Mesodermal cell (in vitro differentiated cells): ENCODE results near the gene DPY19L1.
"Not testable (repeated sequence)": the region's sequence is repeated elsewhere in the genome, so short reads cannot be mapped to it uniquely, and the experiment has no call there.

Source experiments
- H3K27ac ChIP-seq: 2 replicates; pipeline ENCODE4 v1.7.0; 2013; ENCODE audit warnings: mild to moderate bottlenecking, low read depth, low read length, moderate library complexity; ENCODE audit not compliant: severe bottlenecking
- H3K36me3 ChIP-seq: 2 replicates; pipeline ENCODE4 v1.7.1; 2013; ENCODE audit warnings: mild to moderate bottlenecking, low read length, moderate library complexity; ENCODE audit not compliant: control insufficient read depth, insufficient read depth
- H3K4me1 ChIP-seq: one replicate; pipeline ENCODE4 v1.7.1; 2013; ENCODE audit warnings: mild to moderate bottlenecking, low read length; ENCODE audit not compliant: insufficient read depth, control insufficient read depth, poor library complexity, severe bottlenecking
- H3K4me3 ChIP-seq: 2 replicates; pipeline ENCODE4 v1.7.0; 2013; ENCODE audit warnings: low read length, control low read depth, mild to moderate bottlenecking; ENCODE audit not compliant: insufficient read depth, poor library complexity, severe bottlenecking; ENCODE audit errors: extremely low read depth
- H3K9me3 ChIP-seq: 2 replicates; pipeline ENCODE4 v1.7.1; 2013; ENCODE audit warnings: mild to moderate bottlenecking, low read length, moderate library complexity; ENCODE audit not compliant: control insufficient read depth
- WGBS, 2 experiments: methylation state at CpG; one replicate each; pipeline ENCODE4 v1.1.5; 2013; ENCODE audit warnings: missing lambda C conversion rate in 2 of 2; ENCODE audit not compliant: insufficient coverage in 2 of 2; 5-methylcytosine and 5-hydroxymethylcytosine counted together

Gene DPY19L1

DNA sequence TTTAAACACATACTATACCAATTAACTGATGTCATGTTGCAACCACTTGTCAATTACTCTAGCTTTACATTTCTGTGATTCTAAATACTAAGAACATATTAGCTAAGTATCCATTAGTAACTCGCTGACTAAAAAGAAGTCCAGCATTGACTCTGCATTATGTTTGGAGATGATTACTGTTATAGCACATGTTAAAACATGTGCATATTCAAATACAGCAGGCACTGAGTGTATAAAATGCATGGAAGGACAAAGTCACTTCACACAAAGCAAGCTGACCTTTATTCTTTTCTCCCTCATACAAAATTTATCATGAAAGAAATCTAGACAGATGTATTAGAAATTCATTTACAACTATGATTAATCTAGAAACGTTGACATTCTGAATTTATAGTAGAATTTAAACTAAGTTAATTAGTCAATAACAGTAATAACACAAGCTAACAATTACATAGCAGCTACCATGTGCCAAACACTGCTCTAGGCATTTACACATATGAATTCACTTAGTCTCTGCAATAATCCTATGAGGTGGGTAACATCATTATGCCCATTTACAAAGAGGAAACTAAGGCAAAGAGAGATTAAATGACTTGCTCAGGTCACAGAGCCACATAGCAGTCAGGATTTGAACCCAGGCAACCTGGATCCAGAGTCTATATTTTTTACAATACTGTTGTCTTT lies 48.7 kb downstream of the DPY19L1 start:
- H3K4me1 ChIP-seq, H3K4me3 ChIP-seq, H3K36me3 ChIP-seq, H3K9me3 ChIP-seq, H3K27ac ChIP-seq: not testable (repeated sequence)
- WGBS, 2 experiments: no CpG with 5 or more reads among the region's 2 CpGs

- not testable (repeated sequence) for H3K27ac ChIP-seq, H3K4me1 ChIP-seq, H3K4me3 ChIP-seq, H3K9me3 ChIP-seq, H3K36me3 ChIP-seq
- 94% methylated on average over 2 of the region's 3 CpGs; no CpG with 5 or more reads in 1 of the 2 experiments for WGBS, 2 experiments
Observed at GRCh38 chr7:34985155-34985554, 52.1 kb downstream of the DPY19L1 start.

DNA sequence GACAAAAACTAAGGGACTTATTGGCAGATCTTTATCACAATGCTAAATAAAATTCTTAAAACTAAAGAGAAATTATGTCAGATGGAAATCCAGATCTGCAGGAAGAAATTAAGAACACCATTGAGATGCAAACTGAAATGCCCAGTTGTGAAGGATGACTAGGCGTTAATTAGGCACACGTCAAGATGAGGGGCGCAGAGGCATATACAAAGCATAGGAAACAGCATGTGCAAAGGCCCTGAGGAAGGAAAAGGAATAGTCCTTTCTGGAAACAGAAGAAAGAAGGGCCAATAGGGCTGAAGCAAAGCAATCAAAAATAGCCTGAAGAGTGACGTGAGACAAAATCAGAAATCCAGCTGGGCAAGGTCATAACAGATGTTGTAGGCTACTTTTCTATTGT lies 53.1 kb downstream of the DPY19L1 start:
- H3K27ac ChIP-seq, H3K4me1 ChIP-seq, H3K9me3 ChIP-seq, H3K36me3 ChIP-seq, H3K4me3 ChIP-seq: not testable (repeated sequence)
- WGBS, 2 experiments: 73 to 77% methylated on average over 3 of the region's 4 CpGs

- 89 to 96% methylated on average over 1 to 2 of the region's 3 CpGs for whole genome bisulfite sequencing, 2 experiments
Observed at GRCh38 chr7:34982371-34983019, 54.8 kb downstream of the DPY19L1 start.

DNA sequence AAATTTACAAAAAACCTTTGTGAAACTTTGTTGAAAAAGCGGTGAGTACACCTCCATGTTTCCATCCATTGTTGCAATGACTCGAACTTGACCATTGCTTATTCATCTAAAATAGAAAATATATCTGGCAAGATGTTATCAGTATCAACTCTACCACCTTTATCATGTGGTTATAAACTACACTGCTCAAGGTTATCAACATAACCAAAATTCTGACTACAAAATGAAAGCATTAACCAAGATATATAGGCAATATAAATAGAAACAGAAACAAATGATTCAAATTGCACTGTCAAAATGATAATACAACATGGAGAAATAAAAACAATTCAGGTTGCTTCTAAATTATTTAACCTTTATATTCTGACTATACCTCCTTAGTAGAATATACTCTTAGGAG lies 58.2 kb downstream of the DPY19L1 start:
- not testable (repeated sequence) for H3K4me1 ChIP-seq, H3K4me3 ChIP-seq, H3K36me3 ChIP-seq, H3K27ac ChIP-seq, H3K9me3 ChIP-seq
- WGBS, 2 experiments: no CpG with 5 or more reads among the region's 2 CpGs

More at GRCh38 chr7:34982371-34983019, 54.8 kb downstream of the DPY19L1 start:
- H3K27ac ChIP-seq: no peak overlapping the region
- no peak overlapping the region for H3K4me3 ChIP-seq
- H3K4me1 ChIP-seq: peaks cover 6% of the 10 kb centered on the region
- peaks cover 3% of the 10 kb centered on the region for H3K36me3 ChIP-seq
- H3K9me3 ChIP-seq: no peaks in the 10 kb centered on the region

- H3K36me3 ChIP-seq: peaks cover 25% of the 10 kb centered on the region
- H3K27ac ChIP-seq: no peak overlapping the region
- H3K9me3 ChIP-seq: no peaks in the 10 kb centered on the region
- H3K4me1 ChIP-seq: peaks cover 3% of the 10 kb centered on the region
- no peak overlapping the region for H3K4me3 ChIP-seq
- WGBS, 2 experiments: no CpG with 5 or more reads among the region's 3 CpGs
Observed at GRCh38 chr7:34973400-34973760, 63.9 kb downstream of the DPY19L1 start.

GRCh38 chr7:34972739-34973399 lies 64.4 kb downstream of the DPY19L1 start:
- 100% methylated on average over 1 of the region's 1 CpG for WGBS, 2 experiments
- peaks cover 25% of the 10 kb centered on the region for H3K36me3 ChIP-seq
- H3K9me3 ChIP-seq, H3K27ac ChIP-seq, H3K4me3 ChIP-seq, H3K4me1 ChIP-seq: not testable (repeated sequence)

DNA sequence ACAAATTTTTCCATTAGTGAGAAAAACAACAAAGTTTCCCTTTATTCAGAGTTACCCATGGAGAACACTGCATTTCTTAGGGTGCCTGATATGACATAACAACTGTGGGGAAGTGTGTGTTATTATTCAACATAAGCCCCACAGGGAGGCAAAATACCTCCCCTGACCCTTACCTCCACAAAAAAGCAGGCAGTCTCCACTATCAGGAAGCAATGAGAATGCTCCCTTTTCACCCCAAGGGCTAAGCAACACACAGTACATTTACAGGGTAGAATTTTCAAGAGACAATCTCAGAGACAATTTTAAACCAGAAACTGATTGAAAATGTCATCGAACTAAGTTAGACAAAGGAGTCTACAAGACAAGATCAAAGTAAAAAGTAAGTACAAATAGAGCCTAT lies 69.5 kb downstream of the DPY19L1 start:
- H3K36me3 ChIP-seq: peaks cover 28% of the 10 kb centered on the region
- not testable (repeated sequence) for H3K27ac ChIP-seq, H3K4me3 ChIP-seq, H3K9me3 ChIP-seq, H3K4me1 ChIP-seq
- no CpG with 5 or more reads among the region's 1 CpG for WGBS, 2 experiments

- WGBS, 2 experiments: 90% methylated on average over 2 of the region's 3 CpGs
- not testable (repeated sequence) for H3K4me3 ChIP-seq, H3K9me3 ChIP-seq, H3K27ac ChIP-seq, H3K4me1 ChIP-seq
- H3K36me3 ChIP-seq: peaks cover 21% of the 10 kb centered on the region
Observed at GRCh38 chr7:34966504-34966903, 70.8 kb downstream of the DPY19L1 start.

- no peaks in the 10 kb centered on the region for H3K4me1 ChIP-seq
- no CpG with 5 or more reads among the region's 1 CpG for WGBS, 2 experiments
- no peak overlapping the region for H3K4me3 ChIP-seq
- no peaks in the 10 kb centered on the region for H3K9me3 ChIP-seq
- H3K27ac ChIP-seq: no peak overlapping the region
- H3K36me3 ChIP-seq: peaks cover 13% of the 10 kb centered on the region
Observed at GRCh38 chr7:34958021-34958420, 79.3 kb downstream of the DPY19L1 start.

- H3K4me3 ChIP-seq: no peak overlapping the region
- H3K9me3 ChIP-seq: no peaks in the 10 kb centered on the region
- H3K27ac ChIP-seq: no peak overlapping the region
- peaks cover 24% of the 10 kb centered on the region for H3K36me3 ChIP-seq
- no peaks in the 10 kb centered on the region for H3K4me1 ChIP-seq
- 90% methylated on average over 2 of the region's 3 CpGs; no CpG with 5 or more reads in 1 of the 2 experiments for whole genome bisulfite sequencing, 2 experiments
Observed at GRCh38 chr7:34952822-34953221, 84.5 kb downstream of the DPY19L1 start.
